Activated CD4-positive, alpha-beta T cell treated with anti-CD3 and anti-CD28 coated beads, Interleukin-2, amount 50 U/mL, for 4 hours (primary cell): ENCODE results near the gene UBASH3A.
A peak's percentile ranks its signal among the peaks of the same experiment; 100 is the strongest.

Experiments used
- DNase-seq, 2 experiments: peaks; one replicate each; pipeline ENCODE4 v3.0.0-alpha.2; 2020

UBASH3A gene

GRCh38 chr21:42413093-42413492 is 9.4 kb downstream of the UBASH3A start:
- DNase-seq: no peak

GRCh38 chr21:42413500-42413899 is 9.8 kb downstream of the UBASH3A start:
- DNase-seq: peak in 1 of 2 experiments; percentile 22

- DNase-seq: no peak
Measured at GRCh38 chr21:42414066-42414465, 10.4 kb downstream of the UBASH3A start.

- no peak for DNase-seq
Measured at GRCh38 chr21:42414553-42414927, 10.8 kb downstream of the UBASH3A start.

- peak; percentile 93 to 96 for DNase-seq
Measured at GRCh38 chr21:42414928-42415769, 11.4 kb downstream of the UBASH3A start.

- no peak for DNase-seq
Measured at GRCh38 chr21:42417533-42417932, 13.8 kb downstream of the UBASH3A start.

- no peak for DNase-seq
Measured at GRCh38 chr21:42418886-42419285, 15.2 kb downstream of the UBASH3A start.

GRCh38 chr21:42419845-42420244 is 16.1 kb downstream of the UBASH3A start:
- DNase-seq: no peak

- peak in 1 of 2 experiments; percentile 35 for DNase-seq
Measured at GRCh38 chr21:42421018-42421793, 17.5 kb downstream of the UBASH3A start.

- no peak for DNase-seq
Measured at GRCh38 chr21:42423197-42423675, 19.5 kb downstream of the UBASH3A start.

- DNase-seq: no peak
Measured at GRCh38 chr21:42423685-42424084, 20.0 kb downstream of the UBASH3A start.

- peak; percentile 58 to 61 for DNase-seq
Measured at GRCh38 chr21:42424914-42425541, 21.3 kb downstream of the UBASH3A start.

GRCh38 chr21:42425591-42425990 is 21.9 kb downstream of the UBASH3A start:
- no peak for DNase-seq

- no peak for DNase-seq
Measured at GRCh38 chr21:42426424-42426823, 22.7 kb downstream of the UBASH3A start.

- no peak for DNase-seq
Measured at GRCh38 chr21:42426876-42427480, 23.3 kb downstream of the UBASH3A start.

GRCh38 chr21:42427809-42428419 is 24.2 kb downstream of the UBASH3A start:
- DNase-seq: no peak

GRCh38 chr21:42429021-42429420 is 25.3 kb downstream of the UBASH3A start:
- no peak for DNase-seq

- no peak for DNase-seq
Measured at GRCh38 chr21:42429856-42430255, 26.2 kb downstream of the UBASH3A start.

GRCh38 chr21:42430521-42430920 is 26.8 kb downstream of the UBASH3A start:
- DNase-seq: no peak

- DNase-seq: no peak
Measured at GRCh38 chr21:42431196-42431595, 27.5 kb downstream of the UBASH3A start.

- no peak for DNase-seq
Measured at GRCh38 chr21:42432695-42433094, 29.0 kb downstream of the UBASH3A start.

- no peak for DNase-seq
Measured at GRCh38 chr21:42433946-42434551, 30.3 kb downstream of the UBASH3A start.
